ENCODE data around the gene TLE2.
"Not testable (repeated sequence)": the region's sequence is repeated elsewhere in the genome, so short reads cannot be mapped to it uniquely, and the experiment has no call there.

TLE2 gene

DNA sequence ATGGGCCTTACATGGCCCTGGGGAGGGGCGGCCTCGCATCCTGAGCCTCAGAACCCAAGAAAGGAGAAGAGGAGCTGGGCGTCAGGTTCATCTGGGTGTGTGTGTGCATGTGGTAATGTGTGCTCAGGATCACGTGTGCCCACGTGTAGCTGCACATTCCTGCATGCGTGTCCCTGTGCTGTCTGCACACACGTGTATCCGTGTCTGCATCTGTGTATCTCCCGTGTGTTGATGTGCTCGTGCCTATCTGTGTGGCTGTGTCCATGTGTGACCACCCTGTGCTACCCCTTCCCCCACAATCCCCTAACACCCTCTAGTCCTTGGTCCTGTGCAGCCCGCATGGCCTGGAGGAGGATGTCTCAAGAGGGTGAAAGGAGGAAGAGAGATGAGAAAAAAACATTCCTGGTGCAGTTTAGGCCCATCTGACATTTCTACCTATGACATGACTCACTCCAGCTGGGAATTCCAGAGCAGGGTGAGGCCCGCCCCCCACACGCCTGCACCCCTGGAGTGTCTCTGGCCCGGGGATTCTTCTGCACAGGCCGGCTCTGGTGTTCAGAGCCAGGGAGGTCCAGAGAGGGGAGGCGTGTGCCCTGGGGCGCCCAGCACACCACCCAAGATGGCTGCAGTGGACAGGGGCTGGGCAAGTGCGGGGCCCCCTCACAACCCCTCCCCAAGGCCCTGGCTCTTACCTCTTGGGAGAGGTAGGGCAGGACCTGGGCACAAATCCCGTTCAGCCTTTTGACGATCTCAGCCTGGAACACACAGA, 26.1 kb upstream of the TLE2 start:
- Histone ChIP-seq H3K27me3 (ENCODE audit: insufficient read depth, low read length) (no peaks in the 10 kb centered on the region), H3K4me1 (ENCODE audit: control insufficient read depth, insufficient read depth, low read length, unreplicated experiment) (no peaks in the 10 kb centered on the region), H3K79me2 (ENCODE audit: control insufficient read depth, insufficient read depth, low read length, unreplicated experiment) (peaks cover 6% of the 10 kb centered on the region), H3K36me3 (ENCODE audit: insufficient read depth, low read length) (no peaks in the 10 kb centered on the region; the same call in 1 of the 2 replicates), H2AFZ (ENCODE audit: low read length, unreplicated experiment) (no peak overlapping the region), H3K27ac (ENCODE audit: low read depth, low read length) (no peak overlapping the region), H3K4me3 (ENCODE audit: low read depth, low read length) (no peak overlapping the region)

- no peak overlapping the region for H3K27ac ChIP-seq (ENCODE audit: low read depth, low read length)
- no peak overlapping the region for H3K4me3 ChIP-seq (ENCODE audit: low read depth, low read length)
- H2AFZ ChIP-seq (ENCODE audit: low read length, unreplicated experiment): no peak overlapping the region
- H3K27me3 ChIP-seq (ENCODE audit: insufficient read depth, low read length): no peaks in the 10 kb centered on the region
- no peaks in the 10 kb centered on the region; the same call in 1 of the 2 replicates for H3K36me3 ChIP-seq (ENCODE audit: insufficient read depth, low read length)
- H3K79me2 ChIP-seq (ENCODE audit: control insufficient read depth, insufficient read depth, low read length, unreplicated experiment): no peaks in the 10 kb centered on the region
- H3K4me1 ChIP-seq (ENCODE audit: control insufficient read depth, insufficient read depth, low read length, unreplicated experiment): no peaks in the 10 kb centered on the region
Observed at GRCh38 chr19:3054265-3054971, 25.3 kb upstream of the TLE2 start.

DNA sequence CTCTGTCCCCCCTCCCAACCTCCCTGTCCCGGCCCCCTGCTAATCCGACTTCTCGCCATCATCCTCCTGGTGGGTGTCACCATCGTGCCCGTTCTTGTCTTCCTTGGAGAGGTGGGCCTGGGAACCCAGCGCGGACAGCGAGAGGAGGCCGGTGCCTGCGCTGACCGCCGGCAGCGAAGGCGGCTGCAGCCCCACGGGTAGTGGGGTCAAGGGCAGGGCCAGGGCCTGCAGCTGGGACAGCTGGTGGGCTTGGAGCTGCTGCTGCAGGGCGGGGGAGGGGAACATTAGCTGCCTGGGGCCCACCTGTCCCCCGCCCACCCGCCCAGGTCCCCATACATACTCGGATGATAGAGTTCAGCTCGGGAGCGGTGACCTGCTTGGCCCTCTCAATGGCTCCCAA, 24.7 kb upstream of the TLE2 start:
- H3K27me3 ChIP-seq (ENCODE audit: insufficient read depth, low read length): no peaks in the 10 kb centered on the region
- H2AFZ ChIP-seq (ENCODE audit: low read length, unreplicated experiment): no peak overlapping the region
- no peaks in the 10 kb centered on the region for H3K36me3 ChIP-seq (ENCODE audit: insufficient read depth, low read length)
- no peaks in the 10 kb centered on the region for H3K79me2 ChIP-seq (ENCODE audit: control insufficient read depth, insufficient read depth, low read length, unreplicated experiment)
- H3K4me3 ChIP-seq (ENCODE audit: low read depth, low read length): no peak overlapping the region
- H3K27ac ChIP-seq (ENCODE audit: low read depth, low read length): no peak overlapping the region
- no peaks in the 10 kb centered on the region for H3K4me1 ChIP-seq (ENCODE audit: control insufficient read depth, insufficient read depth, low read length, unreplicated experiment)

GRCh38 chr19:3053218-3053621, 24.1 kb upstream of the TLE2 start:
- Histone ChIP-seq H3K4me1 (ENCODE audit: control insufficient read depth, insufficient read depth, low read length, unreplicated experiment) (no peaks in the 10 kb centered on the region), H3K36me3 (ENCODE audit: insufficient read depth, low read length) (no peaks in the 10 kb centered on the region)

DNA sequence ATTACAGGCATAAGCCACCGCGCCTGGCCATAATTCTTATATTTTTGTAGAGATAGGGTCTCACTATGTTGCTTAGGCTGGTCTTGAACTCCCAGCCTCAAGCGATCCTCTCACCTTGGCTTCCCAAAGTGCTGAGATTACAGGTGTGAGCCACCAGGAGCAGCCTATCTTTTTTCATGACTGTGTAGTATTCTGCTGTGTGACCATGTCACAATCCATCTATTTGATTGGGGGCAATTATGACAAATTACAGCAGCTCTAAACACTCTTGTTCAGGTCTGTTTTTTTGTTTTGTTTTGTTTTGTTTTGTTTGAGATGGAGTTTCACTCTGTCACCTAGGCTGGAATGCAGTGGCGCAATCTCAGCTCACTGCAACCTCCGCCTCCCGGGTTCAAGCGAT, 20.9 kb upstream of the TLE2 start:
- H3K79me2 ChIP-seq (ENCODE audit: control insufficient read depth, insufficient read depth, low read length, unreplicated experiment); H3K4me3 ChIP-seq (ENCODE audit: low read depth, low read length); H3K4me1 ChIP-seq (ENCODE audit: control insufficient read depth, insufficient read depth, low read length, unreplicated experiment); H3K27ac ChIP-seq (ENCODE audit: low read depth, low read length); H2AFZ ChIP-seq (ENCODE audit: low read length, unreplicated experiment); H3K27me3 ChIP-seq (ENCODE audit: insufficient read depth, low read length); H3K36me3 ChIP-seq (ENCODE audit: insufficient read depth, low read length): not testable (repeated sequence)

More at GRCh38 chr19:3053218-3053621, 24.1 kb upstream of the TLE2 start:
- no peaks in the 10 kb centered on the region for H3K79me2 ChIP-seq (ENCODE audit: control insufficient read depth, insufficient read depth, low read length, unreplicated experiment)
- no peaks in the 10 kb centered on the region for H3K27me3 ChIP-seq (ENCODE audit: insufficient read depth, low read length)
- H2AFZ ChIP-seq (ENCODE audit: low read length, unreplicated experiment): no peak overlapping the region
- H3K27ac ChIP-seq (ENCODE audit: low read depth, low read length): no peak overlapping the region
- no peak overlapping the region for H3K4me3 ChIP-seq (ENCODE audit: low read depth, low read length)

DNA sequence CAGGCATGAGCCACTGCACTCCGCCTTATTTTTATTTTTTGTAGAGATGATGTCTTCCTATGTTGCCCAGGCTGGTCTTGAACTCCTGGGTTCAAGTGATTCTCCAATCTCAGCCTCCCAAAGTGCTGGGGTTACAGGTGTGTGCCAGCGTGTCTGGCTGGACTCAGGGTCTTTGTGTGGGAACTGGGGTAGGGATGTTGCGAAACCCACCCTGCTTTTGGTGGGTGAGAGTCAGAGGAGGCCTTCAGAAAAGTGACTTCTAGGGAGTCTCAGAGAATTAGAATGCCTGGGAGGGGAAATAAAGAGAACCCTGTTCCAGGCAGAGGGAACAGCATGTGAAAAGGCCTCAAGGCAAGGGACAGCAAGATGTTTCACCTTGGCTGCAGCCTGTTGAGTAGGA, 20.0 kb upstream of the TLE2 start:
- H3K79me2 ChIP-seq (ENCODE audit: control insufficient read depth, insufficient read depth, low read length, unreplicated experiment): no peaks in the 10 kb centered on the region
- H3K4me3 ChIP-seq (ENCODE audit: low read depth, low read length): no peak overlapping the region
- H3K4me1 ChIP-seq (ENCODE audit: control insufficient read depth, insufficient read depth, low read length, unreplicated experiment): no peaks in the 10 kb centered on the region
- H3K27ac ChIP-seq (ENCODE audit: low read depth, low read length): no peak overlapping the region
- H2AFZ ChIP-seq (ENCODE audit: low read length, unreplicated experiment): no peak overlapping the region
- no peaks in the 10 kb centered on the region for H3K36me3 ChIP-seq (ENCODE audit: insufficient read depth, low read length)
- no peaks in the 10 kb centered on the region for H3K27me3 ChIP-seq (ENCODE audit: insufficient read depth, low read length)

- no peak overlapping the region for H3K27ac ChIP-seq (ENCODE audit: low read depth, low read length)
- no peaks in the 10 kb centered on the region for H3K4me1 ChIP-seq (ENCODE audit: control insufficient read depth, insufficient read depth, low read length, unreplicated experiment)
- H2AFZ ChIP-seq (ENCODE audit: low read length, unreplicated experiment): no peak overlapping the region
- no peaks in the 10 kb centered on the region for H3K79me2 ChIP-seq (ENCODE audit: control insufficient read depth, insufficient read depth, low read length, unreplicated experiment)
- H3K4me3 ChIP-seq (ENCODE audit: low read depth, low read length): no peak overlapping the region
- H3K27me3 ChIP-seq (ENCODE audit: insufficient read depth, low read length): no peaks in the 10 kb centered on the region
- no peaks in the 10 kb centered on the region for H3K36me3 ChIP-seq (ENCODE audit: insufficient read depth, low read length)
Observed at GRCh38 chr19:3048190-3048533, 19.1 kb upstream of the TLE2 start.

GRCh38 chr19:3047496-3048189, 18.6 kb upstream of the TLE2 start:
- peak overlapping the region; percentile 69 for H3K4me3 ChIP-seq (ENCODE audit: low read depth, low read length)
- no peaks in the 10 kb centered on the region for H3K36me3 ChIP-seq (ENCODE audit: insufficient read depth, low read length)
- no peak overlapping the region for H3K27ac ChIP-seq (ENCODE audit: low read depth, low read length)
- peak overlapping the region; percentile 38 for H2AFZ ChIP-seq (ENCODE audit: low read length, unreplicated experiment)
- H3K27me3 ChIP-seq (ENCODE audit: insufficient read depth, low read length): no peaks in the 10 kb centered on the region
- H3K4me1 ChIP-seq (ENCODE audit: control insufficient read depth, insufficient read depth, low read length, unreplicated experiment): no peaks in the 10 kb centered on the region
- H3K79me2 ChIP-seq (ENCODE audit: control insufficient read depth, insufficient read depth, low read length, unreplicated experiment): no peaks in the 10 kb centered on the region

DNA sequence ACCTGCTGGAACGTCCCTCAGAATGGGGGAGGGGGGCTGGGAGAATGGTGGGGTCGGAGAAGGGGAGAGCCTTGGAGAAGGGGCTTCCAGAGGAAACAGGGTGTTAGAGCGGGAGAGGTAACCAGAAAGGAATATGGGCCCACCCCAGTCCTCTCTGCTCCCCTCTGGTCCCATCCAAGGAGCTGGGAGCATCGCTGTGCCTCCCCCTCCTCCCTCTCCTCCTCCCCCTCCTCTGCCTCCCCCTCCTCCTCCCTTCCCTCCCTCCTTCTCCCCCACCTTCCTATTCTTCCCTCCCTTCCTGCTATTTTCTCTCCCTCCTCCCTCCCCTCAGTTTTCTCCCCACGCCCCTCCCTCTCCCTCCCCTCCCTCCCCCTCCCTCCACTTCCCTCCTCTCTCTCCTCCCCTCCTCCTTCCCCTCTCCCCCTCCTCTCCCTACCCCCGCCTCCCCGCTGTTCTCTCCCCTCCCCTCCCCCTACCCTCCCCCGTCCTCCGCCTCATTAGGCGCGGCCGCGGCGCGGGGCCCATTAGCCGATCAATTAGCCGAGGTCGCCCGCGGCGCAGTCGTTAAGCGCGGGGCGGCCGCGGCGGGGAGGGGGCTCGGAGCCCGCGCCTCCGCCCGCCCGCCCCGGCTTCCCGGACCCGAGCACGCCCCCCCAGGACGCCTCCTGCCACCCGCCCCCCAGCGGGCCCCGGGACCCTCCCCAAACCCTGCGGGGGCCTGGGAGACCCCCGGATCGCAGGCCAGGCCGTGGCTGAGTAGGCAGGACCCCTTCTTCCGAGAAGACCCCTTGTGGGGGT, 17.8 kb upstream of the TLE2 start:
- Histone ChIP-seq H2AFZ (ENCODE audit: low read length, unreplicated experiment) (no peak overlapping the region), H3K36me3 (ENCODE audit: insufficient read depth, low read length) (no peaks in the 10 kb centered on the region), H3K27me3 (ENCODE audit: insufficient read depth, low read length) (no peaks in the 10 kb centered on the region), H3K27ac (ENCODE audit: low read depth, low read length) (no peak overlapping the region), H3K4me3 (ENCODE audit: low read depth, low read length) (peak overlapping the region; percentile 69), H3K4me1 (ENCODE audit: control insufficient read depth, insufficient read depth, low read length, unreplicated experiment) (no peaks in the 10 kb centered on the region), H3K79me2 (ENCODE audit: control insufficient read depth, insufficient read depth, low read length, unreplicated experiment) (no peaks in the 10 kb centered on the region)

GRCh38 chr19:3045885-3046697, 17.0 kb upstream of the TLE2 start:
- H3K27ac ChIP-seq (ENCODE audit: low read depth, low read length): no peak overlapping the region
- H2AFZ ChIP-seq (ENCODE audit: low read length, unreplicated experiment): no peak overlapping the region

More at GRCh38 chr19:3045885-3046697, 17.0 kb upstream of the TLE2 start:
- Histone ChIP-seq H3K36me3 (ENCODE audit: insufficient read depth, low read length) (no peaks in the 10 kb centered on the region), H3K4me1 (ENCODE audit: control insufficient read depth, insufficient read depth, low read length, unreplicated experiment) (no peaks in the 10 kb centered on the region), H3K4me3 (ENCODE audit: low read depth, low read length) (no peak overlapping the region), H3K27me3 (ENCODE audit: insufficient read depth, low read length) (no peaks in the 10 kb centered on the region), H3K79me2 (ENCODE audit: control insufficient read depth, insufficient read depth, low read length, unreplicated experiment) (no peaks in the 10 kb centered on the region)
